A673 (cell line): ENCODE measurements around the gene NEK9. TPM values are rescaled to one million over a fixed set of nuclear protein-coding genes. Genes with fewer than 3 reads are reported as not detected.

Experiments
- BruUV-seq: library from RNA; stranded (reverse); fragments of 400-500 nt; replicated peaks from 2 replicates; lab custom pipeline; 2021; lab: Mats Ljungman, UMichigan
- CTCF ChIA-PET: fragments of 300-600 bp; sonication (Branson Sonifier 250); formaldehyde crosslinking; loops from one replicate; lab custom pipeline; 2022; ENCODE audit warnings: antibody characterized with exemption; lab: Charles Lee
- POLR2A ChIA-PET: fragments of 300-600 bp; sonication (Branson Sonifier 250); formaldehyde crosslinking; loops from one replicate; lab custom pipeline; 2022; ENCODE audit warnings: antibody characterized with exemption; ENCODE audit not compliant: low non-redundant PET; lab: Charles Lee
- DNase-seq: peaks from one replicate; pipeline ENCODE4 v3.0.0-alpha.2; 2015; ENCODE audit warnings: low spot score
- H3K27ac ChIP-seq: fragments of 200-600 bp; sonication (generic); 2 replicates; pipeline ENCODE4 v1.5.1; 2016; ENCODE audit warnings: mixed run types, low read depth, mild to moderate bottlenecking, mixed read lengths, antibody characterized with exemption, low read length; ENCODE audit not compliant: poor library complexity, severe bottlenecking
- H3K27me3 ChIP-seq: fragments of 200-600 bp; sonication (generic); replicated peaks from 2 replicates; pipeline ENCODE4 v1.6.1; 2017; ENCODE audit warnings: mixed run types, low read depth, mild to moderate bottlenecking, mixed read lengths, antibody characterized with exemption, low read length; ENCODE audit not compliant: insufficient read depth, poor library complexity
- H3K36me3 ChIP-seq: fragments of 200-600 bp; sonication (generic); 2 replicates; pipeline ENCODE4 v1.6.1; 2016; ENCODE audit warnings: mixed run types, mild to moderate bottlenecking, mixed read lengths, antibody characterized with exemption, low read length; ENCODE audit not compliant: insufficient read depth, poor library complexity, severe bottlenecking
- H3K4me1 ChIP-seq: fragments of 200-600 bp; sonication (generic); 2 replicates; pipeline ENCODE4 v1.6.1; 2017; ENCODE audit warnings: mixed run types, mild to moderate bottlenecking, mixed read lengths, antibody characterized with exemption, low read length; ENCODE audit not compliant: insufficient read depth, poor library complexity, severe bottlenecking
- H3K4me3 ChIP-seq: fragments of 200-600 bp; sonication (generic); 2 replicates; pipeline ENCODE4 v1.5.1; 2016; ENCODE audit warnings: low read depth, mixed run types, mild to moderate bottlenecking, mixed read lengths, low read length; ENCODE audit not compliant: poor library complexity, severe bottlenecking
- H3K9me3 ChIP-seq: fragments of 200-600 bp; sonication (generic); 2 replicates; pipeline ENCODE4 v1.6.1; 2016; ENCODE audit warnings: mixed run types, low read depth, mild to moderate bottlenecking, mixed read lengths, antibody characterized with exemption, low read length; ENCODE audit not compliant: poor library complexity, severe bottlenecking
- EZH2 ChIP-seq: fragments of 200-600 bp; sonication (generic); IDR thresholded peaks from 2 replicates; pipeline ENCODE4 v1.6.1; 2017; ENCODE audit warnings: borderline replicate concordance, low read depth, mild to moderate bottlenecking, mixed read lengths, antibody characterized with exemption, low read length; ENCODE audit not compliant: poor library complexity, severe bottlenecking
- intact Hi-C: fragments of 100-400 bp; cut with micrococcal nuclease; formaldehyde crosslinking; loops from one replicate; pipeline ENCODE4 v1.10.0; 2022; ENCODE audit not compliant: unreplicated experiment
- total RNA-seq: library from RNA; stranded (reverse); gene quantifications from 2 replicates; pipeline ENCODE4 v1.2.3, GENCODE V29; 2021
- TF ChIP-seq, protein P1 (sequence below): fragments of 300-800, 200-600 bp; sonication (generic); conservative IDR thresholded peaks from 2 replicates; pipeline ENCODE4 v1.5.1; 2017; ENCODE audit warnings: low read depth, mild to moderate bottlenecking, antibody characterized with exemption, low read length, moderate library complexity, mixed read lengths

The NEK9 gene
- total RNA-seq, 1 experiment from 2014 or later: 75.8 TPM

DNA sequence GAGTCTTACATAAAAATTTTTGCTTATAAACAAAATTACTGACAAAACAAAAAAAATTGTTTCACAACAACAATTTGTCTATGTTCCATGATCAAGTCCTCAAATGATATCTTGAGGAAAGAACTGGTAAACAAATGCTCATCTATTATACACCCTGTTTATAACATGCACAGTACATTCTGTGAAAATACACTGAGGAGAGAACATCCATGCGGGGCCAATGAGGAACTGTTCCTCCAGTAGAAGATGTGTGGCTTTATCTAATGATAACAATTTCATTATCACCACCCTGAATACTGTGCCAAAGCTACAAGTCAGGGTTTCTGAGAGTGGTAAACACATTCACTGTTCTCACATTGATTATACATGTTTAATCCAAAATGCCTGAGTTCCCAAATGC is 86.3 kb downstream of the NEK9 start:
- no peak for DNase-seq
- ChIA-PET POLR2A (no interaction called here), CTCF (no interaction called here)
- Histone ChIP-seq H3K9me3 (no peaks in the 10 kb centered on the region), H3K4me3 (no peak overlapping the region), H3K27me3 (no peaks in the 10 kb centered on the region), H3K36me3 (no peaks in the 10 kb centered on the region), H3K4me1 (peaks cover 36% of the 10 kb centered on the region), H3K27ac (no peak overlapping the region)
- intact Hi-C loops: no loop called here
- BruUV-seq: no TSS peak
- TF ChIP-seq, protein P1, sequence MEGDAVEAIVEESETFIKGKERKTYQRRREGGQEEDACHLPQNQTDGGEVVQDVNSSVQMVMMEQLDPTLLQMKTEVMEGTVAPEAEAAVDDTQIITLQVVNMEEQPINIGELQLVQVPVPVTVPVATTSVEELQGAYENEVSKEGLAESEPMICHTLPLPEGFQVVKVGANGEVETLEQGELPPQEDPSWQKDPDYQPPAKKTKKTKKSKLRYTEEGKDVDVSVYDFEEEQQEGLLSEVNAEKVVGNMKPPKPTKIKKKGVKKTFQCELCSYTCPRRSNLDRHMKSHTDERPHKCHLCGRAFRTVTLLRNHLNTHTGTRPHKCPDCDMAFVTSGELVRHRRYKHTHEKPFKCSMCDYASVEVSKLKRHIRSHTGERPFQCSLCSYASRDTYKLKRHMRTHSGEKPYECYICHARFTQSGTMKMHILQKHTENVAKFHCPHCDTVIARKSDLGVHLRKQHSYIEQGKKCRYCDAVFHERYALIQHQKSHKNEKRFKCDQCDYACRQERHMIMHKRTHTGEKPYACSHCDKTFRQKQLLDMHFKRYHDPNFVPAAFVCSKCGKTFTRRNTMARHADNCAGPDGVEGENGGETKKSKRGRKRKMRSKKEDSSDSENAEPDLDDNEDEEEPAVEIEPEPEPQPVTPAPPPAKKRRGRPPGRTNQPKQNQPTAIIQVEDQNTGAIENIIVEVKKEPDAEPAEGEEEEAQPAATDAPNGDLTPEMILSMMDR: no peak
- TF ChIP-seq EZH2: no peak

DNA sequence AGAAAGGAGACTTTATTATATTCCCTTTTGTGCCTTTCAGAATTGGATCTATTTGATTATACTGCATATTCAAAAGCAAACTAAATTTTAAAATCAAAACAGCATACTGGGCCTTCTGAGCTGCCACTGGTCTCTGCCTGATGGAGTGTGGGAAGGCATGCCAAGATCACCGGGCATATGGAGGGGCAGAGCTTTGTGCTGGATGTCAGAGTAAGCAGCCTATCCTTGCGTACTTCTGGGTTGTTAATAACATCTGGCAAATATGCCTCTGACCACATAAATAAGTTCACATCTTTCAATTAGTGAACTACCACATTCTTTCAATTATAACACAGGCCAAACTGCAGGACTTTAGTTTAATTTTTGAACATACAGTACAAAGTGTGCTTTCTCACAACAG is 93.9 kb downstream of the NEK9 start:
- POLR2A ChIA-PET: no interaction called here
- Histone ChIP-seq H3K9me3 (no peaks in the 10 kb centered on the region), H3K27me3 (no peaks in the 10 kb centered on the region), H3K4me1 (peaks cover 9% of the 10 kb centered on the region), H3K4me3 (no peak overlapping the region), H3K36me3 (peaks cover 3% of the 10 kb centered on the region), H3K27ac (no peak overlapping the region)
- no peak for DNase-seq
- intact Hi-C loops: no loop called here
- TF ChIP-seq, protein P1: no peak
- no peak for TF ChIP-seq EZH2
- BruUV-seq: no TSS peak
- CTCF ChIA-PET: no interaction called here

DNA sequence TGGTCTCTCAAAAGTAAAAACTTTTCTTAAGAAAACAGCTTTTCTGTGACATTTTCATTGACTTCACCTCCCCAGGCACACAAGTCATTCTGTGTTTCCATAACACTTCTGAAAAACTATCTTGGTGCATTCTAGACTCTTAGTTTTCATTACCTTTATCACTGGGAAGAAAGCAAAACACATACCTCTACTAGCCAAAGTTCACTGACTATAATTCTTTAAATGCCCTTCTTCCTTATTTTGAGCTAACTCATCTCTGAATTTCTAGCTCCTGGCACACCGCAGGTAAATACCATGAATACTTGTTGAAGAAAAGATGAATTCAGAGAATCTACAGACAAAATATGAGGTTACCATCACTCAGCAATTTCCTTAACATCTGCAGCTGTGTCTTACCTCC is 96.7 kb downstream of the NEK9 start:
- intact Hi-C loops: no loop called here
- Histone ChIP-seq H3K4me3 (no peak overlapping the region), H3K27me3 (no peaks in the 10 kb centered on the region), H3K36me3 (peaks cover 3% of the 10 kb centered on the region), H3K4me1 (peaks cover 9% of the 10 kb centered on the region), H3K9me3 (no peaks in the 10 kb centered on the region), H3K27ac (no peak overlapping the region)
- CTCF ChIA-PET: no interaction called here
- TF ChIP-seq EZH2: no peak
- TF ChIP-seq, protein P1: no peak
- no TSS peak for BruUV-seq
- POLR2A ChIA-PET: interaction anchor here (0.6 kb wide), 1 partner anchor 66 kb away, joined by 21 read pairs; no protein-coding TSS in a partner anchor
- no peak for DNase-seq

Other genes starting within 250 kb of the NEK9 start
- 139 and 145 TPM in 2 replicates for gene DLST, start 245.1 kb downstream of the NEK9 start, total RNA-seq
- 0.80 and 1.0 TPM in 2 replicates for gene RPS6KL1, start 203.8 kb downstream of the NEK9 start, total RNA-seq
- gene PGF, start 171.5 kb downstream of the NEK9 start, total RNA-seq: 32.2 and 48.1 TPM in 2 replicates
- 93.3 and 106 TPM in 2 replicates for gene EIF2B2, start 124.1 kb downstream of the NEK9 start, total RNA-seq
- gene MLH3, start 75.6 kb downstream of the NEK9 start, total RNA-seq: 21.0 and 24.0 TPM in 2 replicates
- 47.1 and 50.2 TPM in 2 replicates for gene ACYP1, start 63.0 kb downstream of the NEK9 start, total RNA-seq
- gene ZC2HC1C, start 57.4 kb downstream of the NEK9 start, total RNA-seq: 1.0 TPM in 2 replicates
- 275 and 278 TPM in 2 replicates for gene TMED10, start 49.6 kb upstream of the NEK9 start, total RNA-seq
- 10.2 and 13.7 TPM in 2 replicates for gene FOS, start 151.8 kb upstream of the NEK9 start, total RNA-seq